HG03521 (cell line): Measurements from ENCODE around the gene NIPAL1.
A peak's percentile ranks its signal among the peaks of the same experiment; 100 is the strongest.

Experiments
- ATAC-seq: cut with Tn5 transposase; IDR thresholded peaks from one replicate; pipeline ENCODE4 v1.9.1; 2021; ENCODE audit warnings: mild to moderate bottlenecking, moderate library complexity; ENCODE audit not compliant: unreplicated experiment

The NIPAL1 gene

GRCh38 chr4:48058617-48059530, 42.3 kb downstream of the NIPAL1 start:
- ATAC-seq: no peak

GRCh38 chr4:48064349-48064748, 47.8 kb downstream of the NIPAL1 start:
- ATAC-seq: peak; percentile 53

GRCh38 chr4:48065587-48066052, 49.0 kb downstream of the NIPAL1 start:
- ATAC-seq: no peak

GRCh38 chr4:48067536-48067935, 51.0 kb downstream of the NIPAL1 start:
- ATAC-seq: no peak

- no peak for ATAC-seq
These were observed 51.6 kb downstream of the NIPAL1 start for GRCh38 chr4:48068182-48068581.

GRCh38 chr4:48069026-48069425, 52.5 kb downstream of the NIPAL1 start:
- no peak for ATAC-seq

- no peak for ATAC-seq
These were observed 54.6 kb downstream of the NIPAL1 start for GRCh38 chr4:48071191-48071590.

- no peak for ATAC-seq
These were observed 57.1 kb downstream of the NIPAL1 start for GRCh38 chr4:48073567-48074103.

GRCh38 chr4:48074657-48075056, 58.1 kb downstream of the NIPAL1 start:
- no peak for ATAC-seq

GRCh38 chr4:48078425-48078824, 61.9 kb downstream of the NIPAL1 start:
- no peak for ATAC-seq

GRCh38 chr4:48078862-48079655, 62.5 kb downstream of the NIPAL1 start:
- no peak for ATAC-seq

GRCh38 chr4:48079972-48080391, 63.4 kb downstream of the NIPAL1 start:
- ATAC-seq: no peak

- ATAC-seq: no peak
These were observed 64.6 kb downstream of the NIPAL1 start for GRCh38 chr4:48081196-48081595.

GRCh38 chr4:48082956-48083355, 66.4 kb downstream of the NIPAL1 start:
- no peak for ATAC-seq

- no peak for ATAC-seq
These were observed 69.4 kb downstream of the NIPAL1 start for GRCh38 chr4:48085821-48086589.
